HEK293 (cell line): ENCODE results near the gene PEX16.

ENCODE experiments used
- CTCF ChIA-PET: fragments of 350-600 bp; formaldehyde crosslinking; extraction: SDS; loops from one replicate; lab custom pipeline; 2021; ENCODE audit warnings: antibody characterized with exemption; lab: Yijun Ruan, JAX
- POLR2A ChIA-PET: fragments of 300-600 bp; formaldehyde crosslinking; extraction: SDS; loops from one replicate; lab custom pipeline; 2020; ENCODE audit warnings: antibody characterized with exemption, inconsistent platforms; lab: Yijun Ruan, JAX
- H3K27ac ChIP-seq: fragments of 200-500 bp; sonication (Bioruptor generic); 2 replicates; pipeline ENCODE4 v1.5.1; 2014; ENCODE audit warnings: low read depth, low read length, control low read depth, inconsistent platforms; ENCODE audit errors: extremely low read depth
- H3K36me3 ChIP-seq, 2 experiments: fragments of 200-500 bp in 1 of 2; sonication (Bioruptor generic) in 1 of 2; 1 replicate in 1 of 2; 2 replicates in 1 of 2; pipeline ENCODE4 v1.5.1; 2014 to 2017; ENCODE audit warnings: inconsistent platforms in 2 of 2, low read length in 2 of 2; ENCODE audit not compliant: control insufficient read depth in 2 of 2, insufficient read depth in 1 of 2
- H3K4me1 ChIP-seq: fragments of 200-500 bp; sonication (Bioruptor generic); 2 replicates; pipeline ENCODE4 v1.5.1; 2014; ENCODE audit warnings: mild to moderate bottlenecking, low read length, inconsistent platforms; ENCODE audit not compliant: control insufficient read depth, insufficient read depth
- H3K4me3 ChIP-seq: 2 replicates; pipeline ENCODE4 v1.5.1; 2011; ENCODE audit warnings: low read depth, mild to moderate bottlenecking, control low read depth, low read length, moderate library complexity
- H3K9me3 ChIP-seq: fragments of 200-500 bp; sonication (Bioruptor generic); 2 replicates; pipeline ENCODE4 v1.5.1; 2014; ENCODE audit warnings: low read depth, low read length, inconsistent platforms; ENCODE audit not compliant: control insufficient read depth, insufficient read depth
- KLF8 ChIP-seq: fragments of 450-650 bp; formaldehyde crosslinking; IDR thresholded peaks from 2 replicates; pipeline ENCODE4 v1.5.1; 2016; ENCODE audit warnings: missing biosample characterization, missing genetic modification characterization
- RBAK ChIP-seq: fragments of 450-650 bp; formaldehyde crosslinking; IDR thresholded peaks from 2 replicates; pipeline ENCODE4 v1.5.1; 2016; ENCODE audit warnings: missing biosample characterization, missing genetic modification characterization
- WT1 ChIP-seq: fragments of 450-650 bp; formaldehyde crosslinking; IDR thresholded peaks from 2 replicates; pipeline ENCODE4 v1.5.1; 2016; ENCODE audit warnings: missing biosample characterization, missing genetic modification characterization
- ZEB2 ChIP-seq: fragments of 450-650 bp; formaldehyde crosslinking; IDR thresholded peaks from 2 replicates; pipeline ENCODE4 v1.5.1; 2016; ENCODE audit warnings: missing biosample characterization, missing genetic modification characterization
- ZNF16 ChIP-seq: fragments of 450-650 bp; formaldehyde crosslinking; IDR thresholded peaks from 2 replicates; pipeline ENCODE4 v1.5.1; 2016; ENCODE audit warnings: low read depth, missing biosample characterization, missing genetic modification characterization
- ZNF184 ChIP-seq: fragments of 450-650 bp; IDR thresholded peaks from 2 replicates; pipeline ENCODE4 v1.5.1; 2018; ENCODE audit warnings: missing biosample characterization, mild to moderate bottlenecking, missing genetic modification characterization
- ZNF2 ChIP-seq: fragments of 450-650 bp; formaldehyde crosslinking; IDR thresholded peaks from 2 replicates; pipeline ENCODE4 v1.5.1; 2016; ENCODE audit warnings: missing biosample characterization, missing genetic modification characterization
- ZNF214 ChIP-seq: fragments of 450-650 bp; formaldehyde crosslinking; IDR thresholded peaks from 2 replicates; pipeline ENCODE4 v1.5.1; 2017; ENCODE audit warnings: missing biosample characterization, mild to moderate bottlenecking, missing genetic modification characterization, borderline replicate concordance
- ZNF426 ChIP-seq: fragments of 450-650 bp; formaldehyde crosslinking; IDR thresholded peaks from 2 replicates; pipeline ENCODE4 v1.5.1; 2017; ENCODE audit warnings: missing biosample characterization, missing genetic modification characterization, mild to moderate bottlenecking, inconsistent platforms, moderate library complexity
- ZNF549 ChIP-seq: fragments of 450-650 bp; IDR thresholded peaks from 2 replicates; pipeline ENCODE4 v1.5.1; 2018; ENCODE audit warnings: missing biosample characterization, missing genetic modification characterization, mild to moderate bottlenecking, inconsistent platforms, moderate library complexity
- ZNF624 ChIP-seq: fragments of 450-650 bp; formaldehyde crosslinking; IDR thresholded peaks from 2 replicates; pipeline ENCODE4 v1.5.1; 2017; ENCODE audit warnings: missing biosample characterization, missing genetic modification characterization
- ZNF660 ChIP-seq: fragments of 450-650 bp; IDR thresholded peaks from 2 replicates; pipeline ENCODE4 v1.5.1; 2018; ENCODE audit warnings: missing biosample characterization, mild to moderate bottlenecking, missing genetic modification characterization
- ZNF777 ChIP-seq: fragments of 450-650 bp; formaldehyde crosslinking; IDR thresholded peaks from 2 replicates; pipeline ENCODE4 v1.5.1; 2017; ENCODE audit warnings: missing biosample characterization, missing genetic modification characterization, borderline replicate concordance
- TF ChIP-seq, protein P1 (sequence below): fragments of 450-650 bp; formaldehyde crosslinking; IDR thresholded peaks from 2 replicates; pipeline ENCODE4 v1.5.1; 2016; ENCODE audit warnings: missing biosample characterization, missing genetic modification characterization
- TF ChIP-seq, protein P2 (sequence below): fragments of 450-650 bp; formaldehyde crosslinking; IDR thresholded peaks from 2 replicates; pipeline ENCODE4 v1.5.1; 2016; ENCODE audit warnings: missing biosample characterization, missing genetic modification characterization
- TF ChIP-seq, protein P3 (sequence below): fragments of 450-650 bp; formaldehyde crosslinking; IDR thresholded peaks from 2 replicates; pipeline ENCODE4 v1.5.1; 2016; ENCODE audit warnings: missing biosample characterization, missing genetic modification characterization, low read depth
- TF ChIP-seq, protein P4 (sequence below): fragments of 450-650 bp; formaldehyde crosslinking; IDR thresholded peaks from 2 replicates; pipeline ENCODE4 v1.5.1; 2016; ENCODE audit warnings: missing biosample characterization, missing genetic modification characterization
- TF ChIP-seq, protein P5 (sequence below): fragments of 450-650 bp; formaldehyde crosslinking; IDR thresholded peaks from 2 replicates; pipeline ENCODE4; 2016; ENCODE audit warnings: missing biosample characterization, missing genetic modification characterization
- TF ChIP-seq, protein P6 (sequence below): fragments of 450-650 bp; formaldehyde crosslinking; IDR thresholded peaks from 2 replicates; pipeline ENCODE4 v1.5.1; 2016; ENCODE audit warnings: missing biosample characterization, missing genetic modification characterization
- TF ChIP-seq, protein P7 (sequence below): fragments of 450-650 bp; formaldehyde crosslinking; IDR thresholded peaks from 2 replicates; pipeline ENCODE4 v1.5.1; 2016; ENCODE audit warnings: missing biosample characterization, missing genetic modification characterization

The PEX16 gene

DNA sequence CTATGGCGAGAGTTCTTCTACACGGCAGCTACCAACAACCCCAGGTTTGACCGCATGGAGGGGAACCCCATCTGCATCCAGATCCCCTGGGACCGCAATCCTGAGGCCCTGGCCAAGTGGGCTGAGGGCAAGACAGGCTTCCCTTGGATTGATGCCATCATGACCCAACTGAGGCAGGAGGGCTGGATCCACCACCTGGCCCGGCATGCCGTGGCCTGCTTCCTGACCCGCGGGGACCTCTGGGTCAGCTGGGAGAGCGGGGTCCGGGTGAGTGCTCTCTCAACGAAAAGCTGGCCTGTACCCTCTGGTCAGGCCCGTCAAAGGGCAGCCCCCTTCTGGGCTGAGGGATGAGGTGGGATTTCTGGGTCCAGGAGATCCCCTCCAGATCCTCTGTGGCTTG lies 48.1 kb downstream of the PEX16 start:
- Histone ChIP-seq H3K27ac (no peak overlapping the region), H3K4me1 (no peaks in the 10 kb centered on the region), H3K36me3 (peaks cover 0 to 59% of the 10 kb centered on the region in 2 experiments; a peak in 1 of 3 replicates), H3K9me3 (no peaks in the 10 kb centered on the region), H3K4me3 (no peak overlapping the region)
- TF ChIP-seq ZNF660 (tag by site-specific recombination) (no peak), ZNF214 (tag by site-specific recombination) (no peak), ZEB2 (tag by site-specific recombination) (no peak), ZNF426 (tag by site-specific recombination) (no peak), WT1 (no peak)
- TF ChIP-seq, protein P1, sequence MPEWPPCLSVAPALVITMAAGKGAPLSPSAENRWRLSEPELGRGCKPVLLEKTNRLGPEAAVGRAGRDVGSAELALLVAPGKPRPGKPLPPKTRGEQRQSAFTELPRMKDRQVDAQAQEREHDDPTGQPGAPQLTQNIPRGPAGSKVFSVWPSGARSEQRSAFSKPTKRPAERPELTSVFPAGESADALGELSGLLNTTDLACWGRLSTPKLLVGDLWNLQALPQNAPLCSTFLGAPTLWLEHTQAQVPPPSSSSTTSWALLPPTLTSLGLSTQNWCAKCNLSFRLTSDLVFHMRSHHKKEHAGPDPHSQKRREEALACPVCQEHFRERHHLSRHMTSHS (tag by site-specific recombination): no peak
- TF ChIP-seq, protein P2, sequence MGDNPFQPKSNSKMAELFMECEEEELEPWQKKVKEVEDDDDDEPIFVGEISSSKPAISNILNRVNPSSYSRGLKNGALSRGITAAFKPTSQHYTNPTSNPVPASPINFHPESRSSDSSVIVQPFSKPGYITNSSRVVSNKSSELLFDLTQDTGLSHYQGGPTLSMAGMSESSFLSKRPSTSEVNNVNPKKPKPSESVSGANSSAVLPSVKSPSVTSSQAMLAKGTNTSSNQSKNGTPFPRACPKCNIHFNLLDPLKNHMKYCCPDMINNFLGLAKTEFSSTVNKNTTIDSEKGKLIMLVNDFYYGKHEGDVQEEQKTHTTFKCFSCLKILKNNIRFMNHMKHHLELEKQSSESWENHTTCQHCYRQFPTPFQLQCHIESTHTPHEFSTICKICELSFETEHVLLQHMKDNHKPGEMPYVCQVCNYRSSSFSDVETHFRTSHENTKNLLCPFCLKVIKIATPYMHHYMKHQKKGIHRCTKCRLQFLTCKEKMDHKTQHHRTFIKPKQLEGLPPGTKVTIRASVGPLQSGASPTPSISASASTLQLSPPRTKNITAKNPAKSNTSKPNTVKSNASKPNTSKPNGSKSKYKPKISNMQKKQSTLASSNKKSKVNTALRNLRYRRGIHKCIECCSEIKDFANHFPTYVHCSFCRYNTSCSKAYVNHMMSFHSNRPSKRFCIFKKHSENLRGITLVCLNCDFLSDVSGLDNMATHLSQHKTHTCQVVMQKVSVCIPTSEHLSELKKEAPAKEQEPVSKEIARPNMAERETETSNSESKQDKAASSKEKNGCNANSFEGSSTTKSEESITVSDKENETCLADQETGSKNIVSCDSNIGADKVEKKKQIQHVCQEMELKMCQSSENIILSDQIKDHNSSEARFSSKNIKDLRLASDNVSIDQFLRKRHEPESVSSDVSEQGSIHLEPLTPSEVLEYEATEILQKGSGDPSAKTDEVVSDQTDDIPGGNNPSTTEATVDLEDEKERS (tag by site-specific recombination): no peak
- CTCF ChIA-PET: interaction anchor here (0.6 to 7.0 kb wide), 3 partner anchors 11 to 137 kb away, joined by 3 to 79 read pairs (median 3); partner anchors contain the start of gene PEX16
- POLR2A ChIA-PET: no interaction called here

DNA sequence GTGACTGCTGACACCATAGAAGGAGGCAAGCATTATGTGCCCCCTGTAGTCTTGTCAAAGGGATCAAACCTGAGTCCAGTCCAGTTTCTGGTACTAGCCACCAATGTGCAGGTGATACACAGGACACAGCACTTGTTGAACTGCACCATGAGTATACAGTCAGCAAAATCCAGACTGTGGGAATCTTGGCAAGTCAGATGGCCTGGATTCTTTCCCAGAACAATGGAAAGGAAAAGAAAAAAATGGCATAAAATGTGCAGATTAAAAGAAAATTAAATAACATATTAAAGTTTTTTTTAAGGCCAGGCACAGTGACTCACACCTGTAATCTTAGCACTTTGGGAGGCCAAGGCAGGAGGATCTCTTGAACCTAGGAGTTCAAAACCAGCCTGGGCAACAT lies 53.6 kb downstream of the PEX16 start:
- POLR2A ChIA-PET: interaction anchor here (0.6 kb wide), 1 partner anchor 71 kb away, joined by 6 read pairs; no protein-coding TSS in a partner anchor
- H3K4me1 ChIP-seq: no peaks in the 10 kb centered on the region
- CTCF ChIA-PET: interaction anchor here (0.7 to 3.6 kb wide), 2 partner anchors 9 to 230 kb away, joined by 3 to 41 read pairs; no protein-coding TSS in a partner anchor
- peaks cover 0 to 68% of the 10 kb centered on the region in 2 experiments; a peak in 1 of 3 replicates for H3K36me3 ChIP-seq
- no peak overlapping the region for H3K27ac ChIP-seq
- H3K9me3 ChIP-seq: no peaks in the 10 kb centered on the region
- no peak overlapping the region for H3K4me3 ChIP-seq
- TF ChIP-seq ZNF549 (tag by site-specific recombination) (no peak), KLF8 (tag by site-specific recombination) (no peak), ZNF184 (no peak), ZNF624 (tag by site-specific recombination) (no peak), RBAK (tag by site-specific recombination) (no peak), ZNF2 (tag by site-specific recombination) (no peak), ZNF16 (tag by site-specific recombination) (no peak), ZNF777 (tag by site-specific recombination) (no peak)
- TF ChIP-seq, protein P3, sequence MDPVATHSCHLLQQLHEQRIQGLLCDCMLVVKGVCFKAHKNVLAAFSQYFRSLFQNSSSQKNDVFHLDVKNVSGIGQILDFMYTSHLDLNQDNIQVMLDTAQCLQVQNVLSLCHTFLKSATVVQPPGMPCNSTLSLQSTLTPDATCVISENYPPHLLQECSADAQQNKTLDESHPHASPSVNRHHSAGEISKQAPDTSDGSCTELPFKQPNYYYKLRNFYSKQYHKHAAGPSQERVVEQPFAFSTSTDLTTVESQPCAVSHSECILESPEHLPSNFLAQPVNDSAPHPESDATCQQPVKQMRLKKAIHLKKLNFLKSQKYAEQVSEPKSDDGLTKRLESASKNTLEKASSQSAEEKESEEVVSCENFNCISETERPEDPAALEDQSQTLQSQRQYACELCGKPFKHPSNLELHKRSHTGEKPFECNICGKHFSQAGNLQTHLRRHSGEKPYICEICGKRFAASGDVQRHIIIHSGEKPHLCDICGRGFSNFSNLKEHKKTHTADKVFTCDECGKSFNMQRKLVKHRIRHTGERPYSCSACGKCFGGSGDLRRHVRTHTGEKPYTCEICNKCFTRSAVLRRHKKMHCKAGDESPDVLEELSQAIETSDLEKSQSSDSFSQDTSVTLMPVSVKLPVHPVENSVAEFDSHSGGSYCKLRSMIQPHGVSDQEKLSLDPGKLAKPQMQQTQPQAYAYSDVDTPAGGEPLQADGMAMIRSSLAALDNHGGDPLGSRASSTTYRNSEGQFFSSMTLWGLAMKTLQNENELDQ: no peak
- TF ChIP-seq, protein P4, sequence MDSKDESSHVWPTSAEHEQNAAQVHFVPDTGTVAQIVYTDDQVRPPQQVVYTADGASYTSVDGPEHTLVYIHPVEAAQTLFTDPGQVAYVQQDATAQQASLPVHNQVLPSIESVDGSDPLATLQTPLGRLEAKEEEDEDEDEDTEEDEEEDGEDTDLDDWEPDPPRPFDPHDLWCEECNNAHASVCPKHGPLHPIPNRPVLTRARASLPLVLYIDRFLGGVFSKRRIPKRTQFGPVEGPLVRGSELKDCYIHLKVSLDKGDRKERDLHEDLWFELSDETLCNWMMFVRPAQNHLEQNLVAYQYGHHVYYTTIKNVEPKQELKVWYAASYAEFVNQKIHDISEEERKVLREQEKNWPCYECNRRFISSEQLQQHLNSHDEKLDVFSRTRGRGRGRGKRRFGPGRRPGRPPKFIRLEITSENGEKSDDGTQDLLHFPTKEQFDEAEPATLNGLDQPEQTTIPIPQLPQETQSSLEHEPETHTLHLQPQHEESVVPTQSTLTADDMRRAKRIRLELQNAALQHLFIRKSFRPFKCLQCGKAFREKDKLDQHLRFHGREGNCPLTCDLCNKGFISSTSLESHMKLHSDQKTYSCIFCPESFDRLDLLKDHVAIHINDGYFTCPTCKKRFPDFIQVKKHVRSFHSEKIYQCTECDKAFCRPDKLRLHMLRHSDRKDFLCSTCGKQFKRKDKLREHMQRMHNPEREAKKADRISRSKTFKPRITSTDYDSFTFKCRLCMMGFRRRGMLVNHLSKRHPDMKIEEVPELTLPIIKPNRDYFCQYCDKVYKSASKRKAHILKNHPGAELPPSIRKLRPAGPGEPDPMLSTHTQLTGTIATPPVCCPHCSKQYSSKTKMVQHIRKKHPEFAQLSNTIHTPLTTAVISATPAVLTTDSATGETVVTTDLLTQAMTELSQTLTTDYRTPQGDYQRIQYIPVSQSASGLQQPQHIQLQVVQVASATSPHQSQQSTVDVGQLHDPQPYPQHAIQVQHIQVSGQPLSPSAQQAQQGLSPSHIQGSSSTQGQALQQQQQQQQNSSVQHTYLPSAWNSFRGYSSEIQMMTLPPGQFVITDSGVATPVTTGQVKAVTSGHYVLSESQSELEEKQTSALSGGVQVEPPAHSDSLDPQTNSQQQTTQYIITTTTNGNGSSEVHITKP: no peak
- TF ChIP-seq, protein P5, sequence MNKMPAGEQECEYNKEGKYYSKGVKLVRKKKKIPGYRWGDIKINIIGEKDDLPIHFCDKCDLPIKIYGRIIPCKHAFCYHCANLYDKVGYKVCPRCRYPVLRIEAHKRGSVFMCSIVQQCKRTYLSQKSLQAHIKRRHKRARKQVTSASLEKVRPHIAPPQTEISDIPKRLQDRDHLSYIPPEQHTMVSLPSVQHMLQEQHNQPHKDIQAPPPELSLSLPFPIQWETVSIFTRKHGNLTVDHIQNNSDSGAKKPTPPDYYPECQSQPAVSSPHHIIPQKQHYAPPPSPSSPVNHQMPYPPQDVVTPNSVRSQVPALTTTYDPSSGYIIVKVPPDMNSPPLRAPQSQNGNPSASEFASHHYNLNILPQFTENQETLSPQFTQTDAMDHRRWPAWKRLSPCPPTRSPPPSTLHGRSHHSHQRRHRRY (tag by site-specific recombination): no peak
- TF ChIP-seq, protein P6, sequence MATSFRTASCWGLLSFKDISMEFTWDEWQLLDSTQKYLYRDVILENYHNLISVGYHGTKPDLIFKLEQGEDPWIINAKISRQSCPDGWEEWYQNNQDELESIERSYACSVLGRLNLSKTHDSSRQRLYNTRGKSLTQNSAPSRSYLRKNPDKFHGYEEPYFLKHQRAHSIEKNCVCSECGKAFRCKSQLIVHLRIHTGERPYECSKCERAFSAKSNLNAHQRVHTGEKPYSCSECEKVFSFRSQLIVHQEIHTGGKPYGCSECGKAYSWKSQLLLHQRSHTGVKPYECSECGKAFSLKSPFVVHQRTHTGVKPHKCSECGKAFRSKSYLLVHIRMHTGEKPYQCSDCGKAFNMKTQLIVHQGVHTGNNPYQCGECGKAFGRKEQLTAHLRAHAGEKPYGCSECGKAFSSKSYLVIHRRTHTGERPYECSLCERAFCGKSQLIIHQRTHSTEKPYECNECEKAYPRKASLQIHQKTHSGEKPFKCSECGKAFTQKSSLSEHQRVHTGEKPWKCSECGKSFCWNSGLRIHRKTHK (tag by site-specific recombination): no peak
- TF ChIP-seq, protein P7, sequence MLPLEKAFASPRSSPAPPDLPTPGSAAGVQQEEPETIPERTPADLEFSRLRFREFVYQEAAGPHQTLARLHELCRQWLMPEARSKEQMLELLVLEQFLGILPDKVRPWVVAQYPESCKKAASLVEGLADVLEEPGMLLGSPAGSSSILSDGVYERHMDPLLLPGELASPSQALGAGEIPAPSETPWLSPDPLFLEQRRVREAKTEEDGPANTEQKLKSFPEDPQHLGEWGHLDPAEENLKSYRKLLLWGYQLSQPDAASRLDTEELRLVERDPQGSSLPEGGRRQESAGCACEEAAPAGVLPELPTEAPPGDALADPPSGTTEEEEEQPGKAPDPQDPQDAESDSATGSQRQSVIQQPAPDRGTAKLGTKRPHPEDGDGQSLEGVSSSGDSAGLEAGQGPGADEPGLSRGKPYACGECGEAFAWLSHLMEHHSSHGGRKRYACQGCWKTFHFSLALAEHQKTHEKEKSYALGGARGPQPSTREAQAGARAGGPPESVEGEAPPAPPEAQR (tag by site-specific recombination): no peak
